SK-N-SH (cell line): ENCODE data around the gene KRTAP12-2.

Experiments
- CHD2 ChIP-seq: fragments of 150-350 bp; IDR thresholded peaks from 2 replicates; pipeline ENCODE4 v1.6.1; 2018; ENCODE audit warnings: low read length; ENCODE audit not compliant: partially characterized antibody
- FOXJ3 ChIP-seq: sonication (generic); formaldehyde crosslinking; IDR thresholded peaks from 2 replicates; pipeline ENCODE4 v1.5.1; 2020; ENCODE audit warnings: mild to moderate bottlenecking, missing genetic modification reagents
- JUND ChIP-seq: IDR thresholded peaks from 2 replicates; pipeline ENCODE4 v1.4.0; 2012
- POLR2AphosphoS5 ChIP-seq: IDR thresholded peaks from 2 replicates; pipeline ENCODE4 v1.6.1; 2012; ENCODE audit warnings: low read depth, low read length
- RAD21 ChIP-seq: IDR thresholded peaks from 2 replicates; pipeline ENCODE4 v1.6.1; 2012; ENCODE audit warnings: mild to moderate bottlenecking, low read length
- SIN3A ChIP-seq: IDR thresholded peaks from 2 replicates; pipeline ENCODE4 v1.6.1; 2012; ENCODE audit warnings: low read depth, mild to moderate bottlenecking, low read length, moderate library complexity, borderline replicate concordance
- TEAD4 ChIP-seq: IDR thresholded peaks from 2 replicates; pipeline ENCODE4 v1.4.0; 2012; ENCODE audit warnings: mild to moderate bottlenecking, borderline replicate concordance; ENCODE audit not compliant: insufficient read depth
- YY1 ChIP-seq: IDR thresholded peaks from 2 replicates; pipeline ENCODE4 v1.4.0; 2012; ENCODE audit warnings: low read depth, mild to moderate bottlenecking
- TF ChIP-seq, protein P1 (sequence below): fragments of 200-600 bp; sonication (generic); IDR thresholded peaks from 2 replicates; pipeline ENCODE4 v1.6.1; 2017; ENCODE audit warnings: antibody characterized with exemption, mild to moderate bottlenecking, moderate library complexity
- TF ChIP-seq, protein P2 (sequence below): IDR thresholded peaks from 2 replicates; pipeline ENCODE4 v1.6.1; 2012; ENCODE audit warnings: mild to moderate bottlenecking, low read depth, low read length, moderate library complexity
- TF ChIP-seq, protein P3 (sequence below): IDR thresholded peaks from 2 replicates; pipeline ENCODE4 v1.4.0; 2012; ENCODE audit warnings: low read depth, borderline replicate concordance
- TF ChIP-seq, protein P4 (sequence below): IDR thresholded peaks from 2 replicates; pipeline ENCODE4 v1.4.0; 2012; ENCODE audit warnings: low read depth

DNA sequence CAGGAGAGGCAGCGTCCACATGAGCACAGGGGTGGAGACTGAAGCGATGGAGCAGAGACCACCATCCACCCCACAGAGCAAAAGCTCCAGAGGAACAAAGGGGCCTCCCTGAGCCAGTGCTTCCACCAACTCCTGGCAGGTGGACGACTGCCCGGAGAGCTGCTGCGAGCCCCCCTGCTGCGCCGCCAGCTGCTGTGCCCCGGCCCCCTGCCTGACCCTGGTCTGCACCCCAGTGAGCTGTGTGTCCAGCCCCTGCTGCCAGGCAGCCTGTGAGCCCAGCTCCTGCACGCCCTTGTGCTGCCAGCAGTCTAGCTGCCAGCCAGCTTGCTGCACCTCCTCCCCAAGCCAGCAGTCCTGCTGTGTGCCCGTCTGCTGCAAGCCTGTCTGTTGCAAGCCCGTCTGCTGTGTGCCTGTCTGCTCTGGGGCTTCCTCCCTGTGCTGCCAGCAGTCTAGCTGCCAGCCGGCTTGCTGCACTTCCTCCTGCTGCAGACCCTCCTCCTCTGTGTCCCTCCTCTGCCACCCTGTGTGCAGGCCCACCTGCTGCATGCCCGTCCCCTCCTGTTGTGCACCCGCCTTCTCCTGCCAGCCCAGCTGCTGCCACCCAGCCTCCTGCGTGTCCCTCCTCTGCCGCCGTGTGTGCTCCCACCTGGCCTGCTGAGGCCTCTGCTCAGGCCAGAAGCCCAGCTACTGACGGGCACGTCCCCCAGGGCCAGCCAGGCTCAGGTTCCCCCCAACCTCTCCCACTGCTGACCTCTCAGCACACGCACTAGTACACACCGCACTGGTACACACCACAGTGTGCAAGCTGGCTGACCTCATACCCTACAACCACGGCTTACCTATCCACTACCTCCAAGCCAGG lies 35.6 kb upstream of the KRTAP12-2 start:
- TF ChIP-seq, protein P1, sequence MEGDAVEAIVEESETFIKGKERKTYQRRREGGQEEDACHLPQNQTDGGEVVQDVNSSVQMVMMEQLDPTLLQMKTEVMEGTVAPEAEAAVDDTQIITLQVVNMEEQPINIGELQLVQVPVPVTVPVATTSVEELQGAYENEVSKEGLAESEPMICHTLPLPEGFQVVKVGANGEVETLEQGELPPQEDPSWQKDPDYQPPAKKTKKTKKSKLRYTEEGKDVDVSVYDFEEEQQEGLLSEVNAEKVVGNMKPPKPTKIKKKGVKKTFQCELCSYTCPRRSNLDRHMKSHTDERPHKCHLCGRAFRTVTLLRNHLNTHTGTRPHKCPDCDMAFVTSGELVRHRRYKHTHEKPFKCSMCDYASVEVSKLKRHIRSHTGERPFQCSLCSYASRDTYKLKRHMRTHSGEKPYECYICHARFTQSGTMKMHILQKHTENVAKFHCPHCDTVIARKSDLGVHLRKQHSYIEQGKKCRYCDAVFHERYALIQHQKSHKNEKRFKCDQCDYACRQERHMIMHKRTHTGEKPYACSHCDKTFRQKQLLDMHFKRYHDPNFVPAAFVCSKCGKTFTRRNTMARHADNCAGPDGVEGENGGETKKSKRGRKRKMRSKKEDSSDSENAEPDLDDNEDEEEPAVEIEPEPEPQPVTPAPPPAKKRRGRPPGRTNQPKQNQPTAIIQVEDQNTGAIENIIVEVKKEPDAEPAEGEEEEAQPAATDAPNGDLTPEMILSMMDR, result no peak
- TF ChIP-seq SIN3A (no peak), RAD21 (no peak), CHD2 (no peak), POLR2AphosphoS5 (no peak), YY1 (no peak), FOXJ3 (CRISPR knock-in tag) (no peak), JUND (no peak), TEAD4 (no peak)
- TF ChIP-seq, protein P2, sequence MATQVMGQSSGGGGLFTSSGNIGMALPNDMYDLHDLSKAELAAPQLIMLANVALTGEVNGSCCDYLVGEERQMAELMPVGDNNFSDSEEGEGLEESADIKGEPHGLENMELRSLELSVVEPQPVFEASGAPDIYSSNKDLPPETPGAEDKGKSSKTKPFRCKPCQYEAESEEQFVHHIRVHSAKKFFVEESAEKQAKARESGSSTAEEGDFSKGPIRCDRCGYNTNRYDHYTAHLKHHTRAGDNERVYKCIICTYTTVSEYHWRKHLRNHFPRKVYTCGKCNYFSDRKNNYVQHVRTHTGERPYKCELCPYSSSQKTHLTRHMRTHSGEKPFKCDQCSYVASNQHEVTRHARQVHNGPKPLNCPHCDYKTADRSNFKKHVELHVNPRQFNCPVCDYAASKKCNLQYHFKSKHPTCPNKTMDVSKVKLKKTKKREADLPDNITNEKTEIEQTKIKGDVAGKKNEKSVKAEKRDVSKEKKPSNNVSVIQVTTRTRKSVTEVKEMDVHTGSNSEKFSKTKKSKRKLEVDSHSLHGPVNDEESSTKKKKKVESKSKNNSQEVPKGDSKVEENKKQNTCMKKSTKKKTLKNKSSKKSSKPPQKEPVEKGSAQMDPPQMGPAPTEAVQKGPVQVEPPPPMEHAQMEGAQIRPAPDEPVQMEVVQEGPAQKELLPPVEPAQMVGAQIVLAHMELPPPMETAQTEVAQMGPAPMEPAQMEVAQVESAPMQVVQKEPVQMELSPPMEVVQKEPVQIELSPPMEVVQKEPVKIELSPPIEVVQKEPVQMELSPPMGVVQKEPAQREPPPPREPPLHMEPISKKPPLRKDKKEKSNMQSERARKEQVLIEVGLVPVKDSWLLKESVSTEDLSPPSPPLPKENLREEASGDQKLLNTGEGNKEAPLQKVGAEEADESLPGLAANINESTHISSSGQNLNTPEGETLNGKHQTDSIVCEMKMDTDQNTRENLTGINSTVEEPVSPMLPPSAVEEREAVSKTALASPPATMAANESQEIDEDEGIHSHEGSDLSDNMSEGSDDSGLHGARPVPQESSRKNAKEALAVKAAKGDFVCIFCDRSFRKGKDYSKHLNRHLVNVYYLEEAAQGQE, result no peak
- TF ChIP-seq, protein P3, sequence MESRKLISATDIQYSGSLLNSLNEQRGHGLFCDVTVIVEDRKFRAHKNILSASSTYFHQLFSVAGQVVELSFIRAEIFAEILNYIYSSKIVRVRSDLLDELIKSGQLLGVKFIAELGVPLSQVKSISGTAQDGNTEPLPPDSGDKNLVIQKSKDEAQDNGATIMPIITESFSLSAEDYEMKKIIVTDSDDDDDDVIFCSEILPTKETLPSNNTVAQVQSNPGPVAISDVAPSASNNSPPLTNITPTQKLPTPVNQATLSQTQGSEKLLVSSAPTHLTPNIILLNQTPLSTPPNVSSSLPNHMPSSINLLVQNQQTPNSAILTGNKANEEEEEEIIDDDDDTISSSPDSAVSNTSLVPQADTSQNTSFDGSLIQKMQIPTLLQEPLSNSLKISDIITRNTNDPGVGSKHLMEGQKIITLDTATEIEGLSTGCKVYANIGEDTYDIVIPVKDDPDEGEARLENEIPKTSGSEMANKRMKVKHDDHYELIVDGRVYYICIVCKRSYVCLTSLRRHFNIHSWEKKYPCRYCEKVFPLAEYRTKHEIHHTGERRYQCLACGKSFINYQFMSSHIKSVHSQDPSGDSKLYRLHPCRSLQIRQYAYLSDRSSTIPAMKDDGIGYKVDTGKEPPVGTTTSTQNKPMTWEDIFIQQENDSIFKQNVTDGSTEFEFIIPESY, result no peak
- TF ChIP-seq, protein P4, sequence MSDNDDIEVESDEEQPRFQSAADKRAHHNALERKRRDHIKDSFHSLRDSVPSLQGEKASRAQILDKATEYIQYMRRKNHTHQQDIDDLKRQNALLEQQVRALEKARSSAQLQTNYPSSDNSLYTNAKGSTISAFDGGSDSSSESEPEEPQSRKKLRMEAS, result no peak
